H1 (cell line): ENCODE measurements around the gene CRACDL. TPM values are rescaled to one million over a fixed set of nuclear protein-coding genes. Genes with fewer than 3 reads are reported as not detected.

Experiments
- CTCF ChIA-PET: fragments of 300-600 bp; sonication (Branson Sonifier 250); formaldehyde crosslinking; loops from one replicate; lab custom pipeline; 2021; ENCODE audit not compliant: partially characterized antibody; lab: Charles Lee
- POLR2A ChIA-PET: fragments of 300-600 bp; sonication (Branson Sonifier 250); formaldehyde crosslinking; loops from one replicate; lab custom pipeline; 2021; ENCODE audit warnings: inconsistent platforms; ENCODE audit not compliant: partially characterized antibody; lab: Charles Lee
- DNase-seq, 2 experiments: peaks; one replicate each; pipeline versions ENCODE4 v3.0.0 to v3.0.0-alpha.2; 2010 to 2022; ENCODE audit warnings: low spot score in 2 of 2, low read depth in 1 of 2, mixed read lengths in 1 of 2
- FAIRE-seq: peaks from 2 replicates; lab custom pipeline; 2011; peaks lifted over from hg19 to GRCh38; lab: Jason Lieb, UNC
- H2AFZ ChIP-seq: 2 replicates; pipeline ENCODE4 v1.8.1; 2012; ENCODE audit warnings: low read length, inconsistent platforms
- H2AK5ac ChIP-seq: 2 replicates; pipeline ENCODE4 v1.6.1; 2013; ENCODE audit warnings: low read depth, low read length
- H2BK120ac ChIP-seq: replicated peaks from 2 replicates; pipeline ENCODE3; 2013; ENCODE audit warnings: low read depth, low read length, inconsistent platforms
- H2BK12ac ChIP-seq: 2 replicates; pipeline ENCODE4 v1.6.1; 2013; ENCODE audit warnings: low read depth, low read length
- H2BK15ac ChIP-seq: 2 replicates; pipeline ENCODE4 v1.6.1; 2013; ENCODE audit warnings: low read length
- H2BK20ac ChIP-seq: 2 replicates; pipeline ENCODE4 v1.6.1; 2013; ENCODE audit warnings: low read length
- H2BK5ac ChIP-seq: 2 replicates; pipeline ENCODE4 v1.6.1; 2013; ENCODE audit warnings: low read depth, low read length
- H3K14ac ChIP-seq: 2 replicates; pipeline ENCODE4 v1.6.1; 2013; ENCODE audit warnings: inconsistent platforms; ENCODE audit not compliant: insufficient read length
- H3K18ac ChIP-seq: 2 replicates; pipeline ENCODE4 v1.6.1; 2013; ENCODE audit warnings: low read length; ENCODE audit errors: extremely low read depth
- H3K23ac ChIP-seq: 2 replicates; pipeline ENCODE4 v1.6.1; 2013; ENCODE audit warnings: inconsistent platforms; ENCODE audit not compliant: insufficient read length
- H3K23me2 ChIP-seq: 2 replicates; pipeline ENCODE4 v1.6.1; 2013; ENCODE audit warnings: low read depth, low read length
- H3K27ac ChIP-seq: 2 replicates; pipeline ENCODE4 v1.6.1; 2011; ENCODE audit warnings: low read depth, low read length, inconsistent platforms
- H3K27me3 ChIP-seq, 4 experiments: replicated peaks in 1 of 4; 1 replicate in 1 of 4; 2 replicates in 3 of 4; pipeline versions ENCODE4 v1.6.1 to v1.8.1; 2011 to 2013; ENCODE audit warnings: low read length in 3 of 4, mild to moderate bottlenecking in 3 of 4, inconsistent platforms in 2 of 4, mixed read lengths in 2 of 4, moderate library complexity in 1 of 4; ENCODE audit not compliant: control insufficient read depth in 3 of 4, insufficient read depth in 3 of 4; ENCODE audit errors: extremely low read depth in 1 of 4
- H3K36me3 ChIP-seq, 4 experiments: 2 replicates each; pipeline versions ENCODE4 v1.6.1 to v1.8.1; 2011 to 2013; ENCODE audit warnings: mild to moderate bottlenecking in 4 of 4, low read length in 3 of 4, moderate library complexity in 2 of 4, control low read depth in 1 of 4, inconsistent platforms in 1 of 4; ENCODE audit not compliant: insufficient read depth in 4 of 4, control insufficient read depth in 2 of 4
- H3K4ac ChIP-seq: replicated peaks from 2 replicates; pipeline ENCODE3; 2013; ENCODE audit warnings: low read length, low read depth, mixed read lengths, inconsistent platforms; ENCODE audit not compliant: insufficient read length
- H3K4me1 ChIP-seq, 4 experiments: replicated peaks in 1 of 4; 1 replicate in 1 of 4; 2 replicates in 3 of 4; pipeline versions ENCODE4 v1.6.1 to v1.8.1; 2011 to 2013; ENCODE audit warnings: low read length in 3 of 4, inconsistent platforms in 2 of 4, mixed read lengths in 1 of 4; ENCODE audit not compliant: insufficient read depth in 4 of 4, control insufficient read depth in 3 of 4
- H3K4me2 ChIP-seq, 2 experiments: 2 replicates each; pipeline versions ENCODE4 v1.6.1 to v1.8.1; 2011 to 2013; ENCODE audit warnings: low read depth in 2 of 2, low read length in 2 of 2, control low read depth in 1 of 2, inconsistent platforms in 1 of 2, mild to moderate bottlenecking in 1 of 2; ENCODE audit not compliant: insufficient read depth in 1 of 2
- H3K4me3 ChIP-seq, 4 experiments: fragments of 200-600, 300-600 bp in 1 of 4; sonication (generic), shearing (Covaris generic), sonication (Bioruptor Twin) in 1 of 4; 2 replicates each; pipeline versions ENCODE4 v1.5.1 to v1.8.1; 2011 to 2016; ENCODE audit warnings: low read length in 4 of 4, low read depth in 3 of 4, control low read depth in 2 of 4, inconsistent platforms in 2 of 4, mild to moderate bottlenecking in 2 of 4, mixed read lengths in 1 of 4, moderate library complexity in 1 of 4; ENCODE audit not compliant: insufficient read depth in 2 of 4; ENCODE audit errors: extremely low read depth in 1 of 4
- H3K56ac ChIP-seq: replicated peaks from 2 replicates; pipeline ENCODE3; 2013; ENCODE audit warnings: low read depth, mild to moderate bottlenecking, mixed read lengths, low read length, inconsistent platforms; ENCODE audit not compliant: insufficient read length
- H3K79me1 ChIP-seq: 2 replicates; pipeline ENCODE4 v1.6.1; 2013; ENCODE audit warnings: low read depth, low read length, control low read depth
- H3K79me2 ChIP-seq, 2 experiments: 2 replicates each; pipeline versions ENCODE4 v1.6.1 to v1.8.1; 2012 to 2013; ENCODE audit warnings: low read length in 2 of 2, mild to moderate bottlenecking in 2 of 2, inconsistent platforms in 1 of 2; ENCODE audit not compliant: insufficient read depth in 2 of 2, control insufficient read depth in 1 of 2
- H3K9ac ChIP-seq, 4 experiments: replicated peaks in 1 of 4; 1 replicate in 1 of 4; 2 replicates in 3 of 4; pipeline versions ENCODE4 v1.6.1 to v1.8.1; 2011 to 2013; ENCODE audit warnings: low read depth in 3 of 4, low read length in 3 of 4, control low read depth in 2 of 4, mild to moderate bottlenecking in 2 of 4, moderate library complexity in 2 of 4, inconsistent platforms in 1 of 4; ENCODE audit errors: extremely low read depth in 1 of 4
- H3K9me3 ChIP-seq, 2 experiments: 2 replicates each; pipeline versions ENCODE4 v1.6.1 to v1.8.1; 2012 to 2013; ENCODE audit warnings: mild to moderate bottlenecking in 2 of 2, moderate library complexity in 2 of 2, control low read depth in 1 of 2, inconsistent platforms in 1 of 2, low read depth in 1 of 2, low read length in 1 of 2, mixed read lengths in 1 of 2; ENCODE audit not compliant: insufficient read depth in 2 of 2
- H4K20me1 ChIP-seq, 2 experiments: replicated peaks in 1 of 2; 2 replicates each; pipeline versions ENCODE3 to v1.8.1; 2011 to 2013; ENCODE audit warnings: inconsistent platforms in 2 of 2, low read length in 2 of 2, mild to moderate bottlenecking in 1 of 2; ENCODE audit not compliant: insufficient read depth in 2 of 2, control insufficient read depth in 1 of 2
- H4K5ac ChIP-seq: 2 replicates; pipeline ENCODE4 v1.6.1; 2013; ENCODE audit warnings: low read length, low read depth, mixed read lengths, inconsistent platforms; ENCODE audit not compliant: insufficient read length
- H4K8ac ChIP-seq: 2 replicates; pipeline ENCODE4 v1.8.0; 2013; ENCODE audit warnings: mild to moderate bottlenecking, moderate library complexity, low read length, inconsistent platforms; ENCODE audit not compliant: insufficient read depth; ENCODE audit errors: extremely low read depth
- H4K91ac ChIP-seq: replicated peaks from 2 replicates; pipeline ENCODE3; 2013; ENCODE audit warnings: low read length, mixed read lengths, inconsistent platforms; ENCODE audit not compliant: insufficient read length
- CHD1 ChIP-seq: IDR thresholded peaks from 2 replicates; pipeline ENCODE4 v1.6.1; 2012; ENCODE audit warnings: low read depth, low read length, improper control_type of control experiment
- EGR1 ChIP-seq: IDR thresholded peaks from 2 replicates; pipeline ENCODE4 v1.6.1; 2011; ENCODE audit warnings: low read depth, low read length, borderline replicate concordance
- KDM4A ChIP-seq: IDR thresholded peaks from one replicate; pipeline ENCODE4 v1.7.1; 2012; ENCODE audit warnings: low read depth, mild to moderate bottlenecking, moderate library complexity, low read length, inconsistent platforms; ENCODE audit not compliant: severe bottlenecking
- WGBS, 2 experiments: shearing (Covaris generic) in 1 of 2; methylation state at CpG; one replicate each; pipeline versions ENCODE4 v1.1.6 to v1.1.7; 2013 to 2015; ENCODE audit warnings: low lambda C conversion rate in 2 of 2, mixed read lengths in 2 of 2, inconsistent platforms in 1 of 2, low coverage in 1 of 2, missing lambda C conversion rate in 1 of 2; ENCODE audit not compliant: insufficient replicate concordance in 2 of 2, insufficient coverage in 1 of 2, insufficient read length in 1 of 2; ENCODE audit errors: extremely low coverage in 1 of 2, missing lambda C conversion rate in 1 of 2; 5-methylcytosine and 5-hydroxymethylcytosine counted together
- polyA plus RNA-seq, 7 experiments: library from polyadenylated mRNA; depleted of rRNA in 3 of 7; stranded (reverse) in 5 of 7; unstranded in 2 of 7; fragments of >200 nt in 5 of 7; fragments of 200-250 nt in 2 of 7; gene quantifications; 1 replicate in 5 of 7; 2 replicates in 1 of 7; 4 replicates in 1 of 7; pipeline versions ENCODE4 v1.2.1 to v1.2.3, GENCODE V29; 2011 to 2013; ENCODE audit warnings: missing spikeins in 2 of 7, mixed read lengths in 2 of 7
- total RNA-seq: library from RNA; stranded (reverse); fragmentation: NEBNext Ultra II Directional; extraction: Animal tissue kit (Norgen Biotek cat#: 25700); gene quantifications from 2 replicates; pipeline ENCODE4 v1.2.1, GENCODE V29; 2021
- TF ChIP-seq, protein P1 (sequence below), 3 experiments: IDR thresholded peaks; 1 replicate in 2 of 3; 2 replicates in 1 of 3; pipeline versions ENCODE4 v1.5.1 to v1.6.1; 2011; ENCODE audit warnings: low read length in 3 of 3, mild to moderate bottlenecking in 3 of 3, inconsistent platforms in 2 of 3, low read depth in 1 of 3, moderate library complexity in 1 of 3; ENCODE audit not compliant: insufficient read depth in 1 of 3; ENCODE audit errors: control extremely low read depth in 1 of 3

The CRACDL gene
- total and polyA plus RNA-seq, 2 of the 8 experiments (the other 6 are each of a cell fraction or from before 2014, with no cell fraction given): 0.07 to 0.38 TPM

DNA sequence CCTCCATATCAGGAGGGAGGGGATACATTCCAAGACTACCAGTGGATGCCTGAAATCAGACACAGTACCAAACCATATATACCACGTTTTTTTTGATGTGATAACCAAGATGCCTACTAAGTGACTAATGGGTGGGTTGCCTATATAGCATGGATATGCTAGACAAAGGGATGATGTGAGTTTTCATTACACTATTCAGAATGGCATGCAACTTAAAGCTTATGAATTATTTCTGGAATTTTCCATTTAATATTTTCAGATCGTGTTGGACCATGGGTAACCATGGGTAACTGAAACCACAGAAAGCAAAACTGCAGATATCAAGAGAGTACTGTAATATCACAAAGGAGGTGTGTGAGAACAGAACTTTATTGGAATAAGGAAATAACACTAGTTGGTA, 39.6 kb upstream of the CRACDL start:
- no peak overlapping the region for H3K56ac ChIP-seq
- H2AFZ ChIP-seq: no peak overlapping the region
- H3K36me3 ChIP-seq: no peaks in the 10 kb centered on the region
- no peak overlapping the region for H3K4me3 ChIP-seq
- no peak overlapping the region for H3K18ac ChIP-seq
- CTCF ChIA-PET: no interaction called here
- no peaks in the 10 kb centered on the region for H4K20me1 ChIP-seq
- FAIRE-seq (no peak), DNase-seq (no peak)
- H3K27me3 ChIP-seq: no peaks in the 10 kb centered on the region
- H3K27ac ChIP-seq: no peak overlapping the region
- H4K8ac ChIP-seq: no peak overlapping the region
- H2BK120ac ChIP-seq: no peak overlapping the region
- no peaks in the 10 kb centered on the region for H3K23me2 ChIP-seq
- H4K91ac ChIP-seq: no peak overlapping the region
- WGBS, 2 experiments: 83% methylated on average over 2 of the region's 2 CpGs; no CpG with 5 or more reads in 1 of the 2 experiments
- H2BK20ac ChIP-seq: no peak overlapping the region
- no peak overlapping the region for H2BK12ac ChIP-seq
- H3K79me1 ChIP-seq: no peaks in the 10 kb centered on the region
- H3K79me2 ChIP-seq: no peaks in the 10 kb centered on the region
- H3K4me1 ChIP-seq: no peaks in the 10 kb centered on the region
- no peak overlapping the region for H2BK5ac ChIP-seq
- no peak overlapping the region for H3K4ac ChIP-seq
- H3K14ac ChIP-seq: no peak overlapping the region
- H3K4me2 ChIP-seq: no peak overlapping the region
- no peak overlapping the region for H4K5ac ChIP-seq
- POLR2A ChIA-PET: no interaction called here
- H3K9me3 ChIP-seq: peaks cover 18 to 24% of the 10 kb centered on the region in 2 experiments
- no peak overlapping the region for H2BK15ac ChIP-seq
- H3K23ac ChIP-seq: no peak overlapping the region
- no peak overlapping the region for H2AK5ac ChIP-seq
- no peak overlapping the region for H3K9ac ChIP-seq
- TF ChIP-seq EGR1: no peak
- no peak for TF ChIP-seq KDM4A
- no peak for TF ChIP-seq CHD1
- TF ChIP-seq, protein P1, sequence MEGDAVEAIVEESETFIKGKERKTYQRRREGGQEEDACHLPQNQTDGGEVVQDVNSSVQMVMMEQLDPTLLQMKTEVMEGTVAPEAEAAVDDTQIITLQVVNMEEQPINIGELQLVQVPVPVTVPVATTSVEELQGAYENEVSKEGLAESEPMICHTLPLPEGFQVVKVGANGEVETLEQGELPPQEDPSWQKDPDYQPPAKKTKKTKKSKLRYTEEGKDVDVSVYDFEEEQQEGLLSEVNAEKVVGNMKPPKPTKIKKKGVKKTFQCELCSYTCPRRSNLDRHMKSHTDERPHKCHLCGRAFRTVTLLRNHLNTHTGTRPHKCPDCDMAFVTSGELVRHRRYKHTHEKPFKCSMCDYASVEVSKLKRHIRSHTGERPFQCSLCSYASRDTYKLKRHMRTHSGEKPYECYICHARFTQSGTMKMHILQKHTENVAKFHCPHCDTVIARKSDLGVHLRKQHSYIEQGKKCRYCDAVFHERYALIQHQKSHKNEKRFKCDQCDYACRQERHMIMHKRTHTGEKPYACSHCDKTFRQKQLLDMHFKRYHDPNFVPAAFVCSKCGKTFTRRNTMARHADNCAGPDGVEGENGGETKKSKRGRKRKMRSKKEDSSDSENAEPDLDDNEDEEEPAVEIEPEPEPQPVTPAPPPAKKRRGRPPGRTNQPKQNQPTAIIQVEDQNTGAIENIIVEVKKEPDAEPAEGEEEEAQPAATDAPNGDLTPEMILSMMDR (IDR thresholded peaks at IDR 0.05; ENCODE audit: control extremely low read depth in 1 of 3, insufficient read depth in 1 of 3, low read depth in 1 of 3, low read length in 3 of 3): no peak
